HFF-Myc (cell line): ENCODE data around the gene KHDC3L.

ENCODE experiments used
- DNase-seq: peaks from one replicate; pipeline ENCODE4 v3.0.0-alpha.2; 2011; ENCODE audit warnings: low read depth; ENCODE audit errors: extremely low read depth
- H3K4me3 ChIP-seq: replicated peaks from 2 replicates; pipeline ENCODE4 v1.5.1; 2011; ENCODE audit warnings: low read depth, mild to moderate bottlenecking, control low read depth, low read length
- TF ChIP-seq, protein P1 (sequence below): IDR thresholded peaks from 2 replicates; pipeline ENCODE4 v1.5.1; 2012; ENCODE audit warnings: mild to moderate bottlenecking, low read depth, low read length, control low read depth; ENCODE audit errors: missing control alignments

KHDC3L gene

GRCh38 chr6:73339340-73339739 lies 23.1 kb upstream of the KHDC3L start:
- no peak for DNase-seq
- no peak overlapping the region for H3K4me3 ChIP-seq
- TF ChIP-seq, protein P1, sequence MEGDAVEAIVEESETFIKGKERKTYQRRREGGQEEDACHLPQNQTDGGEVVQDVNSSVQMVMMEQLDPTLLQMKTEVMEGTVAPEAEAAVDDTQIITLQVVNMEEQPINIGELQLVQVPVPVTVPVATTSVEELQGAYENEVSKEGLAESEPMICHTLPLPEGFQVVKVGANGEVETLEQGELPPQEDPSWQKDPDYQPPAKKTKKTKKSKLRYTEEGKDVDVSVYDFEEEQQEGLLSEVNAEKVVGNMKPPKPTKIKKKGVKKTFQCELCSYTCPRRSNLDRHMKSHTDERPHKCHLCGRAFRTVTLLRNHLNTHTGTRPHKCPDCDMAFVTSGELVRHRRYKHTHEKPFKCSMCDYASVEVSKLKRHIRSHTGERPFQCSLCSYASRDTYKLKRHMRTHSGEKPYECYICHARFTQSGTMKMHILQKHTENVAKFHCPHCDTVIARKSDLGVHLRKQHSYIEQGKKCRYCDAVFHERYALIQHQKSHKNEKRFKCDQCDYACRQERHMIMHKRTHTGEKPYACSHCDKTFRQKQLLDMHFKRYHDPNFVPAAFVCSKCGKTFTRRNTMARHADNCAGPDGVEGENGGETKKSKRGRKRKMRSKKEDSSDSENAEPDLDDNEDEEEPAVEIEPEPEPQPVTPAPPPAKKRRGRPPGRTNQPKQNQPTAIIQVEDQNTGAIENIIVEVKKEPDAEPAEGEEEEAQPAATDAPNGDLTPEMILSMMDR: no peak

GRCh38 chr6:73340048-73340447 lies 22.4 kb upstream of the KHDC3L start:
- no peak for DNase-seq
- H3K4me3 ChIP-seq: no peak overlapping the region
- TF ChIP-seq, protein P1: no peak

- DNase-seq: no peak
- H3K4me3 ChIP-seq: no peak overlapping the region
Measured at GRCh38 chr6:73341335-73341734, 21.1 kb upstream of the KHDC3L start.

GRCh38 chr6:73342174-73342573 lies 20.3 kb upstream of the KHDC3L start:
- TF ChIP-seq, protein P1: no peak
- DNase-seq: no peak
- no peak overlapping the region for H3K4me3 ChIP-seq

More at GRCh38 chr6:73341335-73341734, 21.1 kb upstream of the KHDC3L start:
- TF ChIP-seq, protein P1: no peak

- DNase-seq: no peak
- TF ChIP-seq, protein P1: no peak
- H3K4me3 ChIP-seq: no peak overlapping the region
Measured at GRCh38 chr6:73343164-73343563, 19.3 kb upstream of the KHDC3L start.

DNA sequence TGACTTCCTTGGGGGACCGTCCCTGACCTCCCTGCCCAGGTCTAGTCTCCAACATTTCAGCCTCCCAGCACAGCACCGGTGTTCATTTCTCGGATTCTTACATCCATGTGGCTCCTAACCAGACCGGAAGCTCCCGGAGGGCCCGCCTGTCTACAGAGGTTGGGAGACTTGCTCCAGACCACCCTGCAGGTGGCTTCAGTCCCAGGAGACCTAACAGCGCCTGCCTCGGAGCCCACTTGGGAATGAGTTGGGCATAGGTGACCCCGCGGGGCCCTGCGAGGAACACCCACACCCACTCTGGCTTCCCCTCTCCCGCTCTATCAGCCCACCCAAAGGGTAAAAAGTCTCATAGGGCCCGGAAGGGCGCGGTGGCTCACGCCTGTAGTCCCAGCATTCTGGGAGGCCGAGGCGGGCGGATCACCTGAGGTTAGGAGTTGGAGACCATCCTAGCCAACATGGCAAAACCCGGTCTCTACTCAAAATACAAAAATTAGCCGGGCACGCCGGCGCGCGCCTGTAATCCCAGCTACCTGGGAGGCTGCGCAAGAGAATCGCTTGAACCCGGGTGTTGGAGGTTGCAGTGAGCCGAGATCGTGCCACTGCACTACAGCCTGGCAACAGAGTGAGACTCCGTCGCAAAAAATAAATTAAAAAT lies 13.8 kb upstream of the KHDC3L start:
- H3K4me3 ChIP-seq: no peak overlapping the region
- TF ChIP-seq, protein P1: no peak
- no peak for DNase-seq

DNA sequence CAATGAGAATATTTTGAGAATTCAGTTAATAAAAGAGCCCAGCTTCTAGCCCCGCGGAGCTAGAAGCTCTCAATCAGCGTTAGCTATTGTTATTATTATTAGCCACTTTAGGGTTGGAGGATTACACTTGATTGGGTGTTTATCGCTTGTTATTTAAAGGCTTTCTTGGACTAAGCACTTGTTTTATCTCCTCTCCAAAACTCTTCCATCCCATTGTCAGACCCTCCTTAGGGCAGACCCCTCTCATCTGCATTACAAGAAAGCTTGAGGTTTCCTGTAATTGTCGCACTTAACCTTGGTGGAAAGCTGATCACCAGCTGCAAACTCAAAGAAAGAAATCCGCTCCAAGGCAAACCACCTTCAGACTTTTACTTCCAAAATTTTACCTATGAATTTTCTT lies 13.1 kb upstream of the KHDC3L start:
- no peak overlapping the region for H3K4me3 ChIP-seq
- TF ChIP-seq, protein P1: no peak
- DNase-seq: no peak
